ENCODE results near the gene EHD4.

The EHD4 gene

DNA sequence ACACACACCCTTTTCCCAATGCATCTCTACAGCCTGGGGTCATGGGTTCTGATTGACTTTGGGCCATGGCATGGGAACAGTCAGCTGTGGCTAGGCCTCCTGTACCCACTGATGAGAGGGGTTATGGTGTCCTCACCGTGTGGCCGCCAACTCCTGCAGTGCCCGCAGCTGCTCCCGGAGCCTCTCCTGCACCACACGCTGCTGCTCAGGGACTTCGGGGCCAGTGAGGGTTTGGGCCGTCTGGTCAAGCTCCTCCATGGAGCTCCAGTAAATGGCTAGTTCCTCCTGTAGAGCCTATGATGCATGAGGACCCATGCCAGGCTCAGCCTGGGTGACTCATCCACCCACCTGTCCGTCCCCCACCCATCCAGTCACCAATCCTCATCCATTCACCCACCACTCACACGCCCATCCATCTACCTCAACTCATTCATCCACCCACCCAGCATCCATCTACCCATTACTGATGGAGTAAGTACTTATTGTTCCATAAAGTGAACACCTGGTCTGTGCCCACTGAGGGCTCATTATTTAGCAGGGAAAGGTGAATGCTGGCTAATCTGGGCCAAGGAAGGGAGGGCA, 100.1 kb downstream of the EHD4 start:
- H3K27ac Mint-ChIP-seq, result no peak overlapping the region
- H3K36me3 Mint-ChIP-seq, result no peaks in the 10 kb centered on the region
- H3K27me3 Mint-ChIP-seq, result peaks cover 7% of the 10 kb centered on the region
- DNase-seq (ENCODE audit: low spot score in 2 of 2) (no peak), ATAC-seq (ENCODE audit: low read depth) (no peak)
- peaks cover 9% of the 10 kb centered on the region for H3K4me1 Mint-ChIP-seq
- H3K4me3 Mint-ChIP-seq, result no peak overlapping the region
- H3K9me3 Mint-ChIP-seq, result no peaks in the 10 kb centered on the region

DNA sequence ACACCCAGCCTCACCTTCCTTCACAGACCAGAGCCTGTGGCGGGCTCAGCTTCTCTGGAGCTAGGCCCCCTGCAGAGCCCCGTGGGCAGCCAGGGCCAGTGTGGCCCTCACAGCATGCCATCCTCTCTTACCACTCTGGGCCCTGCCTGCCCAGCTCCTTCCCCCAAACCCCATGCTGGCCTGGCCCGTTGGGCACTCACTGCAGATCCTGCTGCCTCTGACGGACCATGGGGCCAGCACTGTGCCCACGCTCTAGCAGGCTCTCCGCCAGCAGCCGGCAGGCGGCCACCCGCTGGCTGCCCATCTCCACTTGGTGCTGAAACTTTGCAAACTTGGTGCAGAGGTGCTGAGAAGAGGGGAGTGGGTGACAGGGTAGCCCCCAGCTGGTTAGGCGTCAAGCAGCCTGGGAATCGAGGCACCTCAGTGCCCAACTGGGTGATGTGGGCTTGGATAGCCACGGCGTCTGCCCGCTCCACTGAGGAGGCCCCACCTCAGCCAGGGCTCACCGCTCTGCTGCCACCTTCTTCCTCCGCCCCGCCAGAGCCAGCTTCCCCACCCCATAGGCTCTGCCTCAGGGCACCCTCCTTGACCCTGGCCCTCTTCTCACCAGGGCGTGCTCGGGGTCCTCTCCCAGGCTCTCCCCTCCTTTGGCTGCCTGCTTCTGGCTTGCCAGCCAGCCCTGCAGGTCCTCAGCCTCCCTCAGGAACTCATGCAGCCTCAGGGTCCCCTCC, 101.0 kb downstream of the EHD4 start:
- Mint-ChIP-seq H3K27me3 (peaks cover 7% of the 10 kb centered on the region), H3K4me3 (no peak overlapping the region), H3K27ac (no peak overlapping the region), H3K9me3 (no peaks in the 10 kb centered on the region), H3K36me3 (no peaks in the 10 kb centered on the region), H3K4me1 (peaks cover 9% of the 10 kb centered on the region)
- ATAC-seq (ENCODE audit: low read depth), result no peak
- no peak for DNase-seq (ENCODE audit: low spot score in 2 of 2)

DNA sequence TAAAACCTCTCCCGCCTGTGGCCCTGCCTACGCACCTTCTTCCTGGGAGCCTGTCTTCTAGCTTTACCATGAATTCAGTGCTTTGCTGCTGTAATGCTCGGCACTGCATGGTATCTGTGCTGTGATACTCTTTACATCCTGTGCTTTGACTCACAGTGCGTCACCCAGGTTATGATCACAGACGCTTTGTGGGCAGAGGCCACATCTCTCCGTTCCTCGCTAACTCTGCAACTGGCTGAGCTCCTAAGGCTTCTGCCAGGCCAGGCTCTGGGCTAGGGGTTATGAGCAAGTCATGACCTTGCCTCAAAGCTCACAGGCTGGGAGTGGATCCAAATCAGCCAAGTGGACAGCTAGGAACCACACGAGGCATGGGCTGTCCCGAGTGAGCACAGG, 101.7 kb downstream of the EHD4 start:
- Mint-ChIP-seq H3K4me1 (peaks cover 4% of the 10 kb centered on the region), H3K27me3 (peaks cover 7% of the 10 kb centered on the region), H3K9me3 (no peaks in the 10 kb centered on the region), H3K27ac (no peak overlapping the region), H3K36me3 (no peaks in the 10 kb centered on the region), H3K4me3 (no peak overlapping the region)
- ATAC-seq (ENCODE audit: low read depth) (no peak), DNase-seq (ENCODE audit: low spot score in 2 of 2) (no peak)

DNA sequence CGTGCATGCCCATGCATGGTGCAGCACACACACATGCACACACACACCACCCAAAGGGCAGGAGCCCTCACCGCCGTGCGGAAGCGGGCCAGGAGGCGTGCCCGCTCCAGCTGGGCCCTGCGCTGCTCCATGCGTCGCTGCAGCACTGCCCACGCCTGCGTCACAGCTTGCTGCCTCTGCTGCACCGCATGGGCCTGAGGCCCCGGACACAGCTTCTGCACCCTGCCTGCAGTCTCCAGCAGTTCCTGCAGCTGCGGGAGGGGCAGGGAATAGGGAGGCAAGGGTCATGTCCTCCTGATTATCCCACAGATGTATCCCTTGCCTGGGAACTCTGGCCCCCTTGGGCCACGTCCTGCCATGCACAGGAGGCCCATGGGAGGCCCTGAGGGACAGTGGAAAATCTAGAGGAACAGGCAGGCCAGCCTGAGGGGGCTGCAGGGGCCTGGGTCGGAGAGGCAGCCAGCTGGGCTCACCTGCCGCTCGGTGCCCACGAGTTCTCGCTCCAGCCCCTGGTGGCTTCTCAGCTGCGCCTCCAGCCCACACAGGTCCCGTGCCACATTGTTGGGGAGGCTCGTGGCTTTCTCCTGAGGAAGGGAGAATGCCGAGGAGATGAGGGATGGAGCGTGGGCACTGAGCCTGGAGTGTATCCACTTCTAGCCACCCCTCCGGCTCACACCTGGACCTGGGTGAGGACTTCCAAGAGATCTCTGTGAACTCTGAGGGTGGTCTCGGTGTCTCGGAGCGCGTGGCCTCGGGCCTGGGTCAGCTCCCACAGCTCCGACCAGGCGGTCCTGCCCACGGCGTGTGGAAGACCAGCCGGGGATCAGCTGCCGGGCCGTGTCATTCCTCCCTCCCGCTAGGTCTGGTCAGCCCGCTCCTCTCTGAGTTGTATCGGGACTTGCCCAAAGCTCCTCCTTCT, 102.3 kb downstream of the EHD4 start:
- Mint-ChIP-seq H3K27ac (no peak overlapping the region), H3K36me3 (no peaks in the 10 kb centered on the region), H3K4me3 (no peak overlapping the region), H3K9me3 (no peaks in the 10 kb centered on the region), H3K4me1 (no peaks in the 10 kb centered on the region), H3K27me3 (peaks cover 5% of the 10 kb centered on the region)
- DNase-seq (ENCODE audit: low spot score in 2 of 2) (no peak), ATAC-seq (ENCODE audit: low read depth) (no peak)

DNA sequence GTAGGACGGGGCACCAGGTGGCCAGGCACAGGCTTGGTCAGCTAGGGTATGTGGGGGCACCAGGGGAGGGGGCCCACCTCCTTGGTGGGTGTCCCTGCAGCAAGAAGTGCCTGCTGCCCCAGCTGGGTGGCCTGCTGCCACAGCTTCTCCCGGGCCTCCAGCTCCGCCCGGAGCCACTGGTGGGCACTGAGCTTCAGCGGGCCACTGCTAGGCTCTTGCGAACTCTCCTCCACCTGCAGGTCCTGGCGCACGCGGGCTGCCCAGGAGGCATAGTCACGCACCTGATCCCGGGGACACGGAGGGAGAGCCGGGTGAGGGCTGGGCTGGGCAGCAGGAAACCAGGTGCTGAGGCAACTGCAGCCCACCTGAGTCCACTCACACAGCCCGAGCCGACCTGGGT, 104.0 kb downstream of the EHD4 start:
- no peaks in the 10 kb centered on the region for H3K4me1 Mint-ChIP-seq
- H3K36me3 Mint-ChIP-seq, result no peaks in the 10 kb centered on the region
- H3K27ac Mint-ChIP-seq, result no peak overlapping the region
- no peak overlapping the region for H3K4me3 Mint-ChIP-seq
- DNase-seq (ENCODE audit: low spot score in 2 of 2) (no peak), ATAC-seq (ENCODE audit: low read depth) (no peak)
- H3K27me3 Mint-ChIP-seq, result peaks cover 5% of the 10 kb centered on the region
- H3K9me3 Mint-ChIP-seq, result no peaks in the 10 kb centered on the region

DNA sequence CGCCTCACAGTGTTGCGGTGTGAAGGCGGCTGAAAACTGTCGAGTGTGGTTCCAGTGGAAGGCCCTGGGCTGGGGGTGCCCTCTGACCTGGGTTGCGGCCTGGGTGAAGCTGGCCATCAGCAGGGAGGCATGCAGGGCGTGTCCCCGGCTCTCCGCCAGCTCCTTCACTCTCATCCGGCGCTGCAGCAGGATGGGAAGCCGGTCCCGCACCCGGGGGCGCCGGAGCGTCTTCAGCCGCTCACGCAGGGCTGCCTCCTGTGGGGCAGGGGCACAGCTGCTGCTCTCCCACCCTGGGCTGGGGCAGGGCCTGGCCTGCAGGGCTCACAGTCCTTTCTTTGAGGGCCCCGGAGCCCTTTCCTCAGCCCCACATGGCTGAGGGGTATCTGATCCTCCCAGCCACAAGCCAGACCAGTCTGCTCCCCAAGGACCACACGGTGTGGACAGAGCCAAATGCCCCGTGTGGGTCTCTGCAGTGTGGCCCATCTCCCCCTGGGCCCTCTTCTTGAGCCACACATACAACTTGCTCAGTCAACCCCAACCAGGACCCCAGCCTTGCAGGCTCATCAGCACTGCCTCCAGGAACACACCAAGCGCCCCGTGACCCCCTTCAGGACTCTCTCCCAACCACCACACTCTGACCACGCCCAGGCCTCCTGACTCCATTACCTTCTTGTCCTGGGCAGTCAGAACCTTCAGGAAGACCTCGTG, 105.3 kb downstream of the EHD4 start:
- H3K4me3 Mint-ChIP-seq, result no peak overlapping the region
- H3K9me3 Mint-ChIP-seq, result no peaks in the 10 kb centered on the region
- no peaks in the 10 kb centered on the region for H3K36me3 Mint-ChIP-seq
- DNase-seq (ENCODE audit: low spot score in 2 of 2) (no peak), ATAC-seq (ENCODE audit: low read depth) (no peak)
- no peak overlapping the region for H3K27ac Mint-ChIP-seq
- H3K27me3 Mint-ChIP-seq, result peaks cover 3% of the 10 kb centered on the region
- no peaks in the 10 kb centered on the region for H3K4me1 Mint-ChIP-seq

DNA sequence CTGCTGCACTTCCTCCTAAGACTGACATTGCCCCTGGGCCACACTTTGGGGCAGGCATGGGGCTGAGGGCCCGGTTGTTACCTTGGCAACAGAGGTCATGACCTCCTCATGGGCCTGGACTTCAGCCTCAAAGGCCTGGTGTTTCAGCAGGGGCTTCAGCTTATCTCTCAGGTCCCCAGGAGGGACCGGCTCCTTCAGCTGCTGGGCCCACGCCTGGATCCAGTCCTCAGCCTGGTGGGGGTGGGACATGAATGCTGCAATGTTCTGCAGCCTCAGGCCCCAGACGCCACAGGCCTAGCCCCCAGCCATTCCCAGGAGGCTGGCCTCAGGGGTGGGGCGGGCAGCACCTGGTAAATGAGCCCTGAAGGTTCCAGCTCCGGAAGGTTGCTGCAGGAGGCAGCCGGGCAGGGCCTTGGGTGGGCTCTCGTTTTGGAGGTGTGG, 106.1 kb downstream of the EHD4 start:
- Mint-ChIP-seq H3K9me3 (no peaks in the 10 kb centered on the region), H3K27me3 (peaks cover 3% of the 10 kb centered on the region), H3K27ac (no peak overlapping the region), H3K4me3 (no peak overlapping the region), H3K4me1 (no peaks in the 10 kb centered on the region), H3K36me3 (no peaks in the 10 kb centered on the region)
- no peak for ATAC-seq (ENCODE audit: low read depth)
- no peak for DNase-seq (ENCODE audit: low spot score in 2 of 2)

DNA sequence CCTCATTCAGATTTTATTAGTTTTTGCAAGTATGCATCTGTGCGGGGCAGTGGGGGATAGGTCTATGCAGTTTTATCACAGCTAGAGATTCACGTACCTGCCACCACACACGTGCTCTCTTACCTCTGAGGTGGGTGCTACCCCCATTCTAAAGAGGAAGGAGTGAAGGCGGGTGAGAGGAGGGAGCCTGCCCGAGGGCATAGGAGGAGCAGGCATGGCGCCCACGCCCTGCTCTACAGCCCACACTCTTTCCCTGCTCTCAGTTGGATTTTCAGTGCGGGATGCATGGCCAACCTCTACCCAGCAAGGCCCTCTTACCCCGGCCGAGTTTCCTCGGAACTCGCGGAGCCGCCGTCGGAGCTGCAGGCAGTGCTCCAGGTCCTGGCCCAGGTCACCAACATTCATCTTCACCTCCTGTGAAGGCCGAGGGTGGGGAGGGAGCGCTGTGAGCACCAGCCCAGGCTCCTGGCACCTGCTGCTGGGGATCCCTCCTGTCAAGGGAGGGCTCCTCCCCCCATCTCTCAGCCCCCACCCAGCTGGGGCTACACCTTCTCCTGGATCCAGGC, 106.8 kb downstream of the EHD4 start:
- H3K4me3 Mint-ChIP-seq, result no peak overlapping the region
- H3K4me1 Mint-ChIP-seq, result no peaks in the 10 kb centered on the region
- H3K9me3 Mint-ChIP-seq, result no peaks in the 10 kb centered on the region
- H3K27ac Mint-ChIP-seq, result no peak overlapping the region
- ATAC-seq (ENCODE audit: low read depth) (no peak), DNase-seq (ENCODE audit: low spot score in 2 of 2) (no peak)
- peaks cover 2% of the 10 kb centered on the region for H3K27me3 Mint-ChIP-seq
- H3K36me3 Mint-ChIP-seq, result no peaks in the 10 kb centered on the region

DNA sequence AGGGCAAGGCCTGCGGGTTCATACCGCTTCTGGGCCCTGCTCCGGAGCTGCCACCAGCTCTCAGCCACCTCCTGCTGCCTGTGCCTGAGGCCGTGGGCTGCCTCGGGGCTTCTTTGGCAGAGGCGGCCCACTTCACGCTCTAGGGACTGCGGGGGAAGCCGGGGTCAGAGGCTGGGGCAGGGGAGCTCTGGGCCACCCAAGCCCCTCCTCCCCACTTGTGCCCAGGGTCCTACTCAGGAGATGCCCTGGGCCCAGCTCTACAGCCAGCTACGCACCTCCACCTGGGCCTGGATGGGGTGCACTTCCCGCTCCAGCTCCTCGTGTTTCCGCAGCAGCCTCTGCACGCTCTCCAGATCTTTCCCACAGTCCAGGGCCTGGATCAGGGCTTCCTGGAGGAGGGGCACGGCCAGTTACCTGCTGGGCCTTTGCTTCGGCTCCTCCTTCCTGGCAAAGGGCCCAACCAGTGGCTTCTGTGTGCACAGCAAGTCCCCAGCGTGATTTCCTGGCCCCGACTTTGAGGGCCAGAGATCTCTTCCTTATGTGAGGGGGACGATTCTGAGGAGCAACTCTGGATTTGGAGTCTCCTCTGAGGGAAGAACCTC, 109.7 kb downstream of the EHD4 start:
- DNase-seq (ENCODE audit: low spot score in 2 of 2) (no peak), ATAC-seq (ENCODE audit: low read depth) (no peak)
- peaks cover 1% of the 10 kb centered on the region for H3K27me3 Mint-ChIP-seq
- H3K27ac Mint-ChIP-seq, result no peak overlapping the region
- H3K36me3 Mint-ChIP-seq, result no peaks in the 10 kb centered on the region
- H3K9me3 Mint-ChIP-seq, result no peaks in the 10 kb centered on the region
- H3K4me3 Mint-ChIP-seq, result no peak overlapping the region
- no peaks in the 10 kb centered on the region for H3K4me1 Mint-ChIP-seq

DNA sequence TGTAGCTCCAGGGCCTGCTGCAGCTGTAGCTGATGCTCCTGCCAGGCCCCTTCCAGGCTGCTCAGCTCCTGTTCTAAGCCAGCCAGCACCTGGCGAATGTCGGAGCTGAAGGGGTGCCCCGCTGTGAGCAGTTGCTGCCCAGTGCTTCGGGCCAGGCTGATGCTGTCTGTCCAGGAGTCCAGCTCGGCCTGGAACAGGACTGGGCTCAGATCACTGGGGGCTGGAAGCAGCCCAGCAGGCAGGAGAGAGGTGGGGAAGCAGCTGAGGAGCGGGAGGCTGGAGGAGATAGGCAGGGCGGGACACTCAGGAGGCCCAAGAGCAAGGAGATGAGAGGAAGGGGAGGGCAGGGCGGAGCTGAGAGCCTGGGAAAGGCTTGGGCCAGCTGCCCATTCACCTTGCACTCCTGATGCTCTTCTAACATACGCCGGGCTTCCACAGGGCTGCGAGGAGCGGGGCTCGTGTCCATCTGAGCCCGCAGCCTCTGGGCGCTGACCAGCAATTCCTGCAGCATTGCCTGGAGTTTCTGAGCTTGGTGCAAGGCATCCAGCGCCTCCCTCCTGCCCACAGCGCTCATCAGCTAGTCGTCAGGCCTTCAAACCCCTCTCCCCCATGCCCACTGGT, 110.5 kb downstream of the EHD4 start:
- DNase-seq (ENCODE audit: low spot score in 2 of 2), result no peak
- H3K4me1 Mint-ChIP-seq, result no peaks in the 10 kb centered on the region
- no peak for ATAC-seq (ENCODE audit: low read depth)
- no peaks in the 10 kb centered on the region for H3K9me3 Mint-ChIP-seq
- no peak overlapping the region for H3K27ac Mint-ChIP-seq
- no peak overlapping the region for H3K4me3 Mint-ChIP-seq
- no peaks in the 10 kb centered on the region for H3K36me3 Mint-ChIP-seq
- peaks cover 1% of the 10 kb centered on the region for H3K27me3 Mint-ChIP-seq

DNA sequence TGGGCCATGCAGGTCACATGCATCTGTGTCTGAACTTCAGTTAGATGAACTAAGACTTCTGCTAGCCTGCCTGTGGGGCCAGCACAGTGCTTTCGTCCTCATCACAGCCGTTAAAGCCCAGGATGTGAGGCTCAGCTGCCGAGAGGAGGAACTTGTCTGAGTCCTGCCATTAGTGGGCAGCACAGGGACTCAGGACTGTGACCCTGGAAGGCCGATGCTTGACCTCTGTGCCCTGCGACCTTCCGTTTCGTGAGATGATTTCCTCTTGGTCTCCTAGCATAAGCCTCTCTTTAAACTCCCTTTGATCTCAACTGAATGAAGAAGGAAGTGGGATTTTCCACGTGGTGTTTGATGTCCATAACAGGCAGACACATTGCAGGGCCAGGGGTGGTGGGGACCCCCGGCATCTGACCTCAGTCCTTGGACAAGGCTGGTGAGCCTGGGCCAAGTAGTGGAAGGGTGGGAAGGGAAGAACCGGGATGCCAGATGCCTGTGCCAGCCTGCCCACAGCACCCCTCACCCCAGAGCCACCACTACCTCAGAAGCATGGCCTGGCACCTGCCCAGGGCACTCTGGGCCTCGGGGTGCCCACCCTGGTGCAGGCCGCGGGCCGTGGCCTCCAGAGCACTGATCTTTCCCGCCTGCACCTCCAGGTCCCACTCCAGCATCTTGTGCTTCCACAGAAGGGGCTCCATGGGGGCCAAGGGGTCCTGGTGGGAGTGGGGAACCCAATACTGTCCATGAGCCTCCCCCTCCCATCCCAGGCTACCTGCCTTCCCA, 112.1 kb downstream of the EHD4 start:
- ATAC-seq (ENCODE audit: low read depth), result no peak
- no peak overlapping the region for H3K4me3 Mint-ChIP-seq

DNA sequence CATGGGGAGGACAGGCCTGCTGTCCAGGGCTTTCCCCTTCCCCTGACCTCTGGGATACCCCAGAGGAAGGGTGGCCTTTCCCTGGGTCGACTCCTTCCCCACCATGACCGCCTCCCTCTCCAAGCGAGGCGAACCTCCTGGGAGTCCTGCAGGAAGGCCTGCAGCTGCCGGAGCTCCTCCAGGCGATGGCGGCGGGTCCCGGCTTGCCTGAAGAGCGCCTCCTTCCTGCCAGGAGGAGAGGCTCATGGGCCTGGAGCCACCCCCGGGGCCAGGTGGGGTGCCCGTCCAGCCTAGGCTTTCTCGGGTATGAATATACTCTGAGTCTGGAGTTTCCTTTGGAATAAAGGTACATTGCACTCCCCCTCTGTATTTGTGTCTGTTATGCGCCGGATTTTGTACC, 113.6 kb downstream of the EHD4 start:
- Mint-ChIP-seq H3K27me3 (peaks cover 1% of the 10 kb centered on the region), H3K36me3 (no peaks in the 10 kb centered on the region), H3K4me1 (no peaks in the 10 kb centered on the region), H3K9me3 (no peaks in the 10 kb centered on the region), H3K4me3 (no peak overlapping the region), H3K27ac (no peak overlapping the region)
- no peak for ATAC-seq (ENCODE audit: low read depth)
- DNase-seq (ENCODE audit: low spot score in 2 of 2), result no peak

More for the DNA sequence above, 112.1 kb downstream of the EHD4 start:
- Mint-ChIP-seq H3K27me3 (peaks cover 1% of the 10 kb centered on the region), H3K36me3 (no peaks in the 10 kb centered on the region), H3K4me1 (no peaks in the 10 kb centered on the region), H3K27ac (no peak overlapping the region), H3K9me3 (no peaks in the 10 kb centered on the region)
- DNase-seq (ENCODE audit: low spot score in 2 of 2), result no peak
